ENCODE data around the gene BACH1.
"Not testable (repeated sequence)": the region's sequence is repeated elsewhere in the genome, so short reads cannot be mapped to it uniquely, and the experiment has no call there.

BACH1 gene

GRCh38 chr21:29346771-29347170 lies 48.0 kb downstream of the BACH1 start:
- DNase-seq (ENCODE audit: low spot score): no peak

GRCh38 chr21:29347274-29347681 lies 48.6 kb downstream of the BACH1 start:
- DNase-seq (ENCODE audit: low spot score): no peak

GRCh38 chr21:29349702-29350101 lies 51.0 kb downstream of the BACH1 start:
- no peak for DNase-seq (ENCODE audit: low spot score)

GRCh38 chr21:29350246-29350779 lies 51.6 kb downstream of the BACH1 start:
- no peak for DNase-seq (ENCODE audit: low spot score)

GRCh38 chr21:29351691-29352090 lies 53.0 kb downstream of the BACH1 start:
- DNase-seq (ENCODE audit: low spot score): no peak

- DNase-seq (ENCODE audit: low spot score): not testable (repeated sequence)
Observed at GRCh38 chr21:29355043-29355710, 56.5 kb downstream of the BACH1 start.

GRCh38 chr21:29356291-29356690 lies 57.6 kb downstream of the BACH1 start:
- not testable (repeated sequence) for DNase-seq (ENCODE audit: low spot score)

- not testable (repeated sequence) for DNase-seq (ENCODE audit: low spot score)
Observed at GRCh38 chr21:29356810-29357209, 58.1 kb downstream of the BACH1 start.

- DNase-seq (ENCODE audit: low spot score): no peak
Observed at GRCh38 chr21:29359718-29360117, 61.0 kb downstream of the BACH1 start.

GRCh38 chr21:29360799-29361765 lies 62.4 kb downstream of the BACH1 start:
- DNase-seq (ENCODE audit: low spot score): no peak

GRCh38 chr21:29362758-29363157 lies 64.0 kb downstream of the BACH1 start:
- no peak for DNase-seq (ENCODE audit: low spot score)

GRCh38 chr21:29365661-29366265 lies 67.0 kb downstream of the BACH1 start:
- no peak for DNase-seq (ENCODE audit: low spot score)

- DNase-seq (ENCODE audit: low spot score): no peak
Observed at GRCh38 chr21:29366532-29366931, 67.8 kb downstream of the BACH1 start.

- no peak for DNase-seq (ENCODE audit: low spot score)
Observed at GRCh38 chr21:29367335-29367734, 68.6 kb downstream of the BACH1 start.

- DNase-seq (ENCODE audit: low spot score): no peak
Observed at GRCh38 chr21:29368906-29369305, 70.2 kb downstream of the BACH1 start.

- no peak for DNase-seq (ENCODE audit: low spot score)
Observed at GRCh38 chr21:29371464-29371863, 72.7 kb downstream of the BACH1 start.

GRCh38 chr21:29372063-29372802 lies 73.5 kb downstream of the BACH1 start:
- peak; percentile 68 for DNase-seq (ENCODE audit: low spot score)

- no peak for DNase-seq (ENCODE audit: low spot score)
Observed at GRCh38 chr21:29374481-29374880, 75.8 kb downstream of the BACH1 start.

GRCh38 chr21:29376556-29376955 lies 77.8 kb downstream of the BACH1 start:
- DNase-seq (ENCODE audit: low spot score): no peak

GRCh38 chr21:29377266-29377665 lies 78.5 kb downstream of the BACH1 start:
- no peak for DNase-seq (ENCODE audit: low spot score)

- no peak for DNase-seq (ENCODE audit: low spot score)
Observed at GRCh38 chr21:29378832-29379231, 80.1 kb downstream of the BACH1 start.
